Measurements from ENCODE around the gene POU4F2.
"Not testable (repeated sequence)": the region's sequence is repeated elsewhere in the genome, so short reads cannot be mapped to it uniquely, and the experiment has no call there.

POU4F2 gene

GRCh38 chr4:146661367-146661766 lies 22.7 kb downstream of the POU4F2 start:
- DNase-seq: no peak

GRCh38 chr4:146663968-146664311 lies 25.2 kb downstream of the POU4F2 start:
- DNase-seq: not testable (repeated sequence)

DNA sequence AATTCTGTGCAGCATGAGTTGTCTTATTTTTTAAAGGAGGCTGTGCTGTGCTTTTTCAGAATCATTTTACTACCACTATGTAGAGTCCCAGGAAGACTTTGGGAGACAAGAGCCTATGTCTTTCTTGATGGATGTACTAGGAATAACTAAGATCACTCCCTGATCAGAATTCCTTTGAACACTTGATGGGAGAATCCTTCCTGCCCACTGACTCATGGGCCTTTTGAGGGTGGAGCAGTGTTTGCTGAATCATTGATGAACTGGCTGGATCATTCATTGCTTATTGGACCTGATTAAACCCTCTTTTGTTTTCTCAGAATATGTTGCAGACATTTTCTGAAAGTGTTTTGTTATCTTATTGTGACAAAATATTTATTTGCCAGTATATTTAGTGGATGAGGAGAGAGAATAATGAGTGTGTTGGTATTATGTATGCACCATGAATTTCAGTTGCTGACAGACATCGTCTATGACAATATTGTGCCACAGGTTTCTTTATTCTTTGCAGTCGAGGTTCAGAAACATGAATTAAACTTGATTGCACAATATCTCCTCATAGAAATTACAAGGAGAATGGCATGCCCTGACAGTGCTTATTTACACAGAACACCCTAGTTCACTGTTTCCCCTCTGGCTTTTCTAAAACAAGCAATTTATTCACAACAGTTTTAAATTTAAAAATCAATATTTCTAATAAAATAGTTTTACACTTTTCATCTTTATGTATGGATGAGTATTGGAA lies 36.3 kb downstream of the POU4F2 start:
- DNase-seq: no peak
